GM18907 (cell line): Measurements from ENCODE around the gene DCAF5.
"Not testable (repeated sequence)": the region's sequence is repeated elsewhere in the genome, so short reads cannot be mapped to it uniquely, and the experiment has no call there.

Experiments
- ATAC-seq: cut with Tn5 transposase; IDR thresholded peaks from one replicate; pipeline ENCODE4 v1.9.1; 2021; ENCODE audit warnings: mild to moderate bottlenecking, moderate library complexity; ENCODE audit not compliant: unreplicated experiment

Gene DCAF5

DNA sequence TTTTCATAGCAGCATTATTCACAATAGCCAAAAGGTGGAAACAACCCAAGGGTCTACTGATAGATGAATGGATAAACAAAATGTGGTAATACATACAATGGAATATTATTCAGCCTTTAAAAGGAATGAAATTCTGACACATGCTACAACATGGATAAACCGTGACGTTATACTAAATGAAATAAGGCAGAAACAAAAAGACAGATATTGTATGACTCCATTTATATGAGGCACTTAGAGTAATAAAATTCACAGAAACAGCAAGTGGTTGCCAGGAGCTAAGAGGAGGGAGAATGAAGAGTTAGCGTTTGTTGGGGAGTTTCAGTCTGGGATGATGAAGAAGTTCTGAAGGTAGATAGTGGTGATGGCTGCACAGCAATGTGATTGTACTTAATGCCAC, 76.6 kb downstream of the DCAF5 start:
- ATAC-seq, result no peak

- no peak for ATAC-seq
Observed at GRCh38 chr14:69073915-69074314, 79.0 kb downstream of the DCAF5 start.

- ATAC-seq, result no peak
Observed at GRCh38 chr14:69073429-69073828, 79.5 kb downstream of the DCAF5 start.

- no peak for ATAC-seq
Observed at GRCh38 chr14:69072584-69072983, 80.3 kb downstream of the DCAF5 start.

- no peak for ATAC-seq
Observed at GRCh38 chr14:69068744-69069421, 84.0 kb downstream of the DCAF5 start.

DNA sequence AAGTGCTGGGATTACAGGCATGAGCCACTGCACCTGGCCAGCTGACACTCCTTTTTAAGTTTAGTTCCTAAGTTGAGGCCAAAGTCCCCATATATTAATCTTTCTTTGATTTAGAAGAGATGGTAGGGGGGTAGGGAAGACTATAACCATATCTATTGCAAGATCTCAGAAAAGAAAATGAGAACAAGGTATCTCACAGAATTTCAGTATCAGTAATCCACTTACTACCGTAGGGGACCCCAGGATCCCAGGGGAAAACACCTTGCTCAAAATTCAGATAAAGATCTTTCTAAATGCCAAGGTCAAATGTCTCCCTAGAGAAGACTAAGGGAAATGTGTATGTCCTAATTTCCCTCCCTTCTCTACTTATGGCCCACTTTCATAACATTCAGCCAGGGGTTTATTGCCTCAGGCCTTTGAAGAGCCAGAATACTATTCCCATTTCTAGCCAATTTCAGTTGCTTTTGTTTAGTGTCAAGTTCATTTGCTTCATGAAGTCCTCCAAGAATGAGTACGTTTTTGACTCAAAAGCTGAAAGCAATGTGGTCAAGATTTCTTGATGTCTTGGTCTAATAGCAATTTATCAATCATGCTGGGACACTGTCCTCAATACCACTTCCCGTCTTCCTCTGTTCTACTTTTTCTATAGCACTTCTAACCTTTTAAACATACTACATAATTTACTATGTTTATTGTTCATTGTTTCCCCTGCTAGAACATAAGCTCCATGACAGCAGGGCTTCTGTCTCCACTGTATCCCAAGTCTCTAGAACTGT, 86.3 kb downstream of the DCAF5 start:
- ATAC-seq, result no peak

- ATAC-seq, result not testable (repeated sequence)
Observed at GRCh38 chr14:69065934-69066333, 87.0 kb downstream of the DCAF5 start.

DNA sequence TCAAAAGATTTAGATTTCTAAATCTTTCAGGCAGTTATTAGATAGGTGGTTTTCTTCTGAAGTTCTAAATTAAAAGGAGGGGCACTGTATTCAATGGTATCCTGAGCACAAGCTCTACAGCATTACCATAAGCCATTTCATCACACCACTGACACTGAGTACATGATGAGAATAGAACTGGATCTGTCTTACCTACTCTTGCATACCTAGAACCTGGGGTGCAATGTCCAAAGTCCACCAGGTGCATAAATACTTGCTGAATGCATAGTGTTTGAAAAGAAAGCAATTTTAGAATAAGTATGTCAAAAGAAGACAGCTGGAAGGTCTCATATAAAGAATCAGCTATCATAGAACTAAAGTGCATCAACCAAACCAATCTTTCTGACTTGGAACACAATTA, 88.3 kb downstream of the DCAF5 start:
- no peak for ATAC-seq

DNA sequence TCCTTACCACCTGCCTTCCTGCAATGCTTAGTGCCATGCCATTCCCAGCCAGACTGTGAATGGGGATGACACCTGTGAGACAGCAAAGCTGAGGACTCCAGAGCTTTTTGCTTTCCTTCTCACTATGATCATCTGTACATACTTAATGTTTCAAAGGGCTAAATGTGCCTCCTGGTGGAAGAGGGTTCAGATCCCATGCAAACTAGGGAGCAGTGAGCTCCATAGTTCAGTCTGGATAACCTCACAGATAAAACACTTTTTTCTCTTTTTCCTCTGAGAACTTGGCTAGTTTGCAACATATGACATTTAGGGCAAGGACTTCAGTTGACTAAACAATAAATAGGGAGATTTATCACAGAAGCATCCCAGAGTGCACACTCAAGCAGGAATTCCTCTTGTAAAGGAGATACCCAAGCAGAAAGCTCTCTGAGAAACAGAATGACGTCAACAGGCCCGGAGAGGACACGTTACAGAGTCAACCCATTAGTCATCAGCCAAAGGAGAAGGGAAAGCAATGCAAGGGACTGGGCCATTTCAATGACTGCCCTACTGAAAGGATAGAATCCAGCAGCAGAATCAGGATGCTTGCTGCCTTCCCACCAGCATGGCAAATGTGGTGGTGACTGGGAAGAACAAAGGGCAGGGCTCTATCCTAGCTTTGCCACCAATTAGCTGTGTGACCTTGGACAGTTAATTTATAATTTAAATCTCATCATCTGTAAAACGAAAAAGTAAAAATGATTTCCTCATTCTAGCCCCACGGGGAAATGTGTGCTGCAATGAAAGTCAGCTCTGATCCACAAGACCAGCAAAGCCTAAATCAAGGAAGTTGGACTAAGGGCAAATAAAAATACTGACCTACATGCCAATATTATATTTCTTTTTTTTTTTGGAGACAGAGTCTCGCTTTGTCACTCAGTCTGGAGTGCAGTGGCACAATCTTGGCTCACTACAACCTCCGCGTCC, 93.0 kb downstream of the DCAF5 start:
- ATAC-seq, result no peak

GRCh38 chr14:69055999-69056788, 96.7 kb downstream of the DCAF5 start:
- no peak for ATAC-seq

GRCh38 chr14:69055125-69055524, 97.8 kb downstream of the DCAF5 start:
- ATAC-seq, result no peak

GRCh38 chr14:69054030-69054429, 98.9 kb downstream of the DCAF5 start:
- ATAC-seq, result no peak

- no peak for ATAC-seq
Observed at GRCh38 chr14:69052181-69052601, 100.7 kb downstream of the DCAF5 start.

- no peak for ATAC-seq
Observed at GRCh38 chr14:69050240-69051184, 102.4 kb downstream of the DCAF5 start.

GRCh38 chr14:69049675-69050074, 103.2 kb downstream of the DCAF5 start:
- no peak for ATAC-seq

DNA sequence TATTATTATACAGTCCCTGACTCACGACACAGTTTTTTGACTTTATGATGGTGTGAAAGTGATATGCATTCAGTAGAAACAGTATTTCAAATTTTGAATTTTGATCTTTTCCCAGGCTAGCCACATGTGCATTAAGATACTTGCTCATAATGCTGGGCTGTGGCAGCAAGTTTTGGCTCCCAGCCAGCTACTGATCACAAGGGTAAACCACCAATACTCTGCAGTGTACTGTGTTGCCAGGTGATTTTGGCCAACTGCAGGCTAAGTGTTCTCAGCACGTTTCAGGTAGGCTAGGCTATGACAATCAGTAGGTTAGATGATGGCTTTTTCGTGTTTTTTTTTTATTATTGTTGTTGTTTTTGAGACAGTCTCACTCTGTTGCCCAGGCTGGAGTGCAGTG, 104.5 kb downstream of the DCAF5 start:
- ATAC-seq, result no peak

- no peak for ATAC-seq
Observed at GRCh38 chr14:69047255-69047654, 105.7 kb downstream of the DCAF5 start.

- ATAC-seq, result no peak
Observed at GRCh38 chr14:69046476-69046860, 106.5 kb downstream of the DCAF5 start.

- no peak for ATAC-seq
Observed at GRCh38 chr14:69045857-69046475, 107.0 kb downstream of the DCAF5 start.
